Caco-2 (cell line): ENCODE results near the gene TMEM178A. TPM values are rescaled to one million over a fixed set of nuclear protein-coding genes. Genes with fewer than 3 reads are reported as not detected.

Experiments used
- BruUV-seq: library from RNA; stranded (reverse); fragments of 400-500 nt; replicated peaks from 2 replicates; lab custom pipeline; 2021; lab: Mats Ljungman, UMichigan
- CTCF ChIA-PET: fragments of 300-600 bp; sonication (Branson Sonifier 250); formaldehyde crosslinking; loops from one replicate; lab custom pipeline; 2022; ENCODE audit warnings: antibody characterized with exemption; lab: Charles Lee
- POLR2A ChIA-PET: fragments of 300-600 bp; sonication (Branson Sonifier 250); formaldehyde crosslinking; loops from one replicate; lab custom pipeline; 2022; ENCODE audit warnings: antibody characterized with exemption; lab: Charles Lee
- DNase-seq, 2 experiments: peaks; one replicate each; pipeline versions ENCODE4 v3.0.0 to v3.0.0-alpha.2; 2020 to 2022
- H3K27me3 ChIP-seq: replicated peaks from 2 replicates; pipeline ENCODE4 v1.6.0; 2011; ENCODE audit warnings: low read length; ENCODE audit not compliant: control insufficient read depth, insufficient read depth
- H3K36me3 ChIP-seq: 2 replicates; pipeline ENCODE4 v1.5.1; 2011; ENCODE audit warnings: low read length; ENCODE audit not compliant: control insufficient read depth, insufficient read depth
- H3K4me1 ChIP-seq: fragments of 250-450 bp; sonication (Bioruptor Pico); 2 replicates; pipeline ENCODE4 v1.5.1; 2020; ENCODE audit warnings: mild to moderate bottlenecking
- H3K4me3 ChIP-seq: 2 replicates; pipeline ENCODE4 v1.5.1; 2011; ENCODE audit warnings: low read depth, mild to moderate bottlenecking, control low read depth, low read length
- H3K9me3 ChIP-seq: fragments of 250-450 bp; sonication (Bioruptor Pico); 2 replicates; pipeline ENCODE4 v1.5.1; 2020; ENCODE audit warnings: mild to moderate bottlenecking, moderate library complexity
- H3K27ac Mint-ChIP-seq: one replicate; pipeline ENCODE4 v1.8.0; 2022; ENCODE audit warnings: mixed read lengths; ENCODE audit not compliant: unreplicated experiment
- H3K27me3 Mint-ChIP-seq: one replicate; pipeline ENCODE4 v1.8.0; 2022; ENCODE audit warnings: mixed read lengths; ENCODE audit not compliant: insufficient read depth, unreplicated experiment
- H3K36me3 Mint-ChIP-seq: one replicate; pipeline ENCODE4 v1.8.0; 2022; ENCODE audit warnings: mild to moderate bottlenecking, mixed read lengths; ENCODE audit not compliant: insufficient read depth, unreplicated experiment
- H3K4me1 Mint-ChIP-seq: one replicate; pipeline ENCODE4 v1.8.0; 2022; ENCODE audit warnings: low read depth, mixed read lengths; ENCODE audit not compliant: unreplicated experiment
- H3K4me3 Mint-ChIP-seq: one replicate; pipeline ENCODE4 v1.8.0; 2022; ENCODE audit warnings: mild to moderate bottlenecking, moderate library complexity, mixed read lengths; ENCODE audit not compliant: unreplicated experiment
- H3K9me3 Mint-ChIP-seq: one replicate; pipeline ENCODE4 v1.8.0; 2022; ENCODE audit warnings: mixed read lengths; ENCODE audit not compliant: unreplicated experiment
- intact Hi-C: fragments of 100-400 bp; cut with micrococcal nuclease; formaldehyde crosslinking; loops from one replicate; pipeline ENCODE4 v1.10.0; 2022; ENCODE audit not compliant: unreplicated experiment
- total RNA-seq: library from RNA; stranded (reverse); gene quantifications from 2 replicates; pipeline ENCODE4 v1.2.3, GENCODE V29; 2022
- TF ChIP-seq, protein P1 (sequence below), 2 experiments: fragments of 200-600 bp in 1 of 2; IDR thresholded peaks; 1 replicate in 1 of 2; 2 replicates in 1 of 2; pipeline versions ENCODE4 v1.5.1 to v1.8.0; 2011 to 2022; ENCODE audit warnings: antibody characterized with exemption in 1 of 2, control low read depth in 1 of 2, inconsistent platforms in 1 of 2, low read depth in 1 of 2, low read length in 1 of 2, mild to moderate bottlenecking in 1 of 2, moderate library complexity in 1 of 2; ENCODE audit not compliant: insufficient read depth in 1 of 2, severe bottlenecking in 1 of 2, unreplicated experiment in 1 of 2

Gene TMEM178A
- total RNA-seq, 1 experiment from 2014 or later: 0.29 TPM

DNA sequence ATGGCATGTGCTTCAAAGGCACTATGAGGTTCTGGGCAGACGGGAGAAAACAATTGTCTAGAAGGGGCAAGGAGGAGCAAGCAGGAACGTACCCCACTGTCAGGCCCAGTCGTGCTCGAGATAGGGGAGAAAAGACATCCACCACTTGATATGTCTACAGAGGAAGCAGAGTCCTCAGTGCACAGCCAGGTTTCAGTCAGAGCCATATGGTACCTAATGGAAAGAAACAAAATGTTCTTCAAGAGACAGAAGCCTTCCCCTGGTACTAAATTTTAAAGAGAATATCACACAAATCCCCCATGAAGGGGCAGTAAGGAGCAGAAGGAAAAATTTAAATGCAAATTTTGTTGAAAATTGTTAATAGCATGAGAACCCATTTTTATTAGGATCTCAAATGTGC, 91.4 kb downstream of the TMEM178A start:
- no peak overlapping the region for H3K27ac Mint-ChIP-seq
- Histone ChIP-seq H3K27me3 (no peaks in the 10 kb centered on the region), H3K4me1 (no peaks in the 10 kb centered on the region), H3K9me3 (no peaks in the 10 kb centered on the region), H3K4me3 (no peak overlapping the region), H3K36me3 (peaks cover 4% of the 10 kb centered on the region; the same call in 1 of the 2 replicates)
- no TSS peak for BruUV-seq
- intact Hi-C loops: no loop called here
- TF ChIP-seq, protein P1, sequence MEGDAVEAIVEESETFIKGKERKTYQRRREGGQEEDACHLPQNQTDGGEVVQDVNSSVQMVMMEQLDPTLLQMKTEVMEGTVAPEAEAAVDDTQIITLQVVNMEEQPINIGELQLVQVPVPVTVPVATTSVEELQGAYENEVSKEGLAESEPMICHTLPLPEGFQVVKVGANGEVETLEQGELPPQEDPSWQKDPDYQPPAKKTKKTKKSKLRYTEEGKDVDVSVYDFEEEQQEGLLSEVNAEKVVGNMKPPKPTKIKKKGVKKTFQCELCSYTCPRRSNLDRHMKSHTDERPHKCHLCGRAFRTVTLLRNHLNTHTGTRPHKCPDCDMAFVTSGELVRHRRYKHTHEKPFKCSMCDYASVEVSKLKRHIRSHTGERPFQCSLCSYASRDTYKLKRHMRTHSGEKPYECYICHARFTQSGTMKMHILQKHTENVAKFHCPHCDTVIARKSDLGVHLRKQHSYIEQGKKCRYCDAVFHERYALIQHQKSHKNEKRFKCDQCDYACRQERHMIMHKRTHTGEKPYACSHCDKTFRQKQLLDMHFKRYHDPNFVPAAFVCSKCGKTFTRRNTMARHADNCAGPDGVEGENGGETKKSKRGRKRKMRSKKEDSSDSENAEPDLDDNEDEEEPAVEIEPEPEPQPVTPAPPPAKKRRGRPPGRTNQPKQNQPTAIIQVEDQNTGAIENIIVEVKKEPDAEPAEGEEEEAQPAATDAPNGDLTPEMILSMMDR (IDR thresholded peaks at IDR 0.05; ENCODE audit: insufficient read depth in 1 of 2, low read depth in 1 of 2, low read length in 1 of 2, severe bottlenecking in 1 of 2, unreplicated experiment in 1 of 2): no peak
- no peaks in the 10 kb centered on the region for H3K27me3 Mint-ChIP-seq
- POLR2A ChIA-PET: no interaction called here
- no peaks in the 10 kb centered on the region for H3K4me1 Mint-ChIP-seq
- CTCF ChIA-PET: no interaction called here
- no peak for DNase-seq
- peaks cover 50% of the 10 kb centered on the region for H3K36me3 Mint-ChIP-seq
- no peaks in the 10 kb centered on the region for H3K9me3 Mint-ChIP-seq
- no peak overlapping the region for H3K4me3 Mint-ChIP-seq

GRCh38 chr2:39762448-39762847, 96.7 kb downstream of the TMEM178A start:
- POLR2A ChIA-PET: no interaction called here
- H3K36me3 ChIP-seq: peaks cover 2% of the 10 kb centered on the region; the same call in 1 of the 2 replicates
- TF ChIP-seq, protein P1 (IDR thresholded peaks at IDR 0.05; ENCODE audit: insufficient read depth in 1 of 2, low read depth in 1 of 2, low read length in 1 of 2, severe bottlenecking in 1 of 2, unreplicated experiment in 1 of 2): no peak
- H3K4me3 ChIP-seq: no peak overlapping the region
- no peaks in the 10 kb centered on the region for H3K9me3 Mint-ChIP-seq
- CTCF ChIA-PET: no interaction called here
- DNase-seq: no peak
- H3K27me3 ChIP-seq: no peaks in the 10 kb centered on the region
- H3K36me3 Mint-ChIP-seq: peaks cover 42% of the 10 kb centered on the region
- H3K9me3 ChIP-seq: no peaks in the 10 kb centered on the region
- intact Hi-C loops: no loop called here
- no peaks in the 10 kb centered on the region for H3K4me1 Mint-ChIP-seq
- no peaks in the 10 kb centered on the region for H3K4me1 ChIP-seq
- no peak overlapping the region for H3K4me3 Mint-ChIP-seq
- BruUV-seq: no TSS peak
- no peak overlapping the region for H3K27ac Mint-ChIP-seq
- H3K27me3 Mint-ChIP-seq: no peaks in the 10 kb centered on the region

Other genes with a start within 250 kb of the TMEM178A start
- gene MAP4K3, start 228.6 kb upstream of the TMEM178A start, total RNA-seq: 46.1 and 50.7 TPM in 2 replicates
- 13.8 and 17.4 TPM in 2 replicates for gene THUMPD2, start 113.3 kb downstream of the TMEM178A start, total RNA-seq